Gastroesophageal sphincter (tissue), 4 donors: ENCODE results near the gene CASP8. TPM values are rescaled to one million over a fixed set of nuclear protein-coding genes. Genes with fewer than 3 reads are reported as not detected.

Experiments used
- ATAC-seq: fragments of 150-250 bp; one replicate; pipeline ENCODE4 v1.9.1; 2016; ENCODE audit warnings: mild to moderate bottlenecking, moderate library complexity
- H3K27ac ChIP-seq, 4 donors: fragments of 200-600 bp; sonication (generic) in 3 of 4; 1 replicate in 3 of 4; 2 replicates in 1 of 4; pipeline ENCODE4 v1.5.1; 2016 to 2019
- H3K27me3 ChIP-seq: fragments of 200-600 bp; sonication (generic); one replicate; pipeline ENCODE4 v1.5.1; 2019
- H3K36me3 ChIP-seq, 2 donors: fragments of 200-600 bp; sonication (generic); one replicate each; pipeline ENCODE4 v1.5.1; 2019; ENCODE audit warnings: control low read depth in 1 of 2
- H3K4me1 ChIP-seq, 3 donors: fragments of 200-600 bp; sonication (generic); 1 replicate in 2 of 3; 2 replicates in 1 of 3; pipeline ENCODE4 v1.5.1; 2016 to 2019; ENCODE audit warnings: control low read depth in 2 of 3
- H3K4me3 ChIP-seq, 2 donors: fragments of 200-600 bp; sonication (generic); one replicate each; pipeline ENCODE4 v1.5.1; 2019; ENCODE audit warnings: mild to moderate bottlenecking in 1 of 2, moderate library complexity in 1 of 2
- H3K9me3 ChIP-seq, 3 donors: fragments of 200-600 bp; sonication (generic); one replicate each; pipeline ENCODE4 v1.5.1; 2017 to 2019; ENCODE audit warnings: control low read depth in 2 of 3
- EP300 ChIP-seq: sonication (generic); formaldehyde crosslinking; IDR thresholded peaks from one replicate; pipeline ENCODE4 v1.6.1; 2017; ENCODE audit warnings: antibody characterized with exemption, mild to moderate bottlenecking
- POLR2A ChIP-seq, 2 donors: fragments of 450-650 bp; IDR thresholded peaks; one replicate each; pipeline ENCODE4 v1.6.1; 2017; ENCODE audit warnings: antibody characterized with exemption in 2 of 2, mild to moderate bottlenecking in 2 of 2, moderate library complexity in 1 of 2
- POLR2AphosphoS5 ChIP-seq: sonication (generic); formaldehyde crosslinking; IDR thresholded peaks from one replicate; pipeline ENCODE4 v1.6.1; 2017; ENCODE audit warnings: antibody characterized with exemption
- WGBS, 2 donors: methylation state at CpG; one replicate each; pipeline ENCODE4 v1.1.5; 2018; ENCODE audit warnings: low coverage in 1 of 2; 5-methylcytosine and 5-hydroxymethylcytosine counted together
- small RNA-seq, 4 donors: library from RNA; depleted of rRNA; stranded (forward); fragments of <200 nt; gene quantifications; one replicate each; pipeline ENCODE3, GENCODE V24; 2016
- total RNA-seq, 4 donors: library from RNA; depleted of rRNA; stranded (reverse); fragments of >200 nt; gene quantifications; one replicate each; pipeline ENCODE4 v1.1.0, GENCODE V29; 2016
- TF ChIP-seq, protein P1 (sequence below), 4 experiments: fragments of 200-600 bp in 2 of 4; fragments of 450-650 bp in 2 of 4; sonication (generic) in 1 of 4; IDR thresholded peaks; one replicate each; pipeline ENCODE4 v1.5.1; 2017 to 2019; ENCODE audit warnings: antibody characterized with exemption in 4 of 4, mild to moderate bottlenecking in 2 of 4, moderate library complexity in 2 of 4

Gene CASP8
- total RNA-seq, 4 donors from 2014 or later: 6.4 to 12.3 (median 10.0) TPM

DNA sequence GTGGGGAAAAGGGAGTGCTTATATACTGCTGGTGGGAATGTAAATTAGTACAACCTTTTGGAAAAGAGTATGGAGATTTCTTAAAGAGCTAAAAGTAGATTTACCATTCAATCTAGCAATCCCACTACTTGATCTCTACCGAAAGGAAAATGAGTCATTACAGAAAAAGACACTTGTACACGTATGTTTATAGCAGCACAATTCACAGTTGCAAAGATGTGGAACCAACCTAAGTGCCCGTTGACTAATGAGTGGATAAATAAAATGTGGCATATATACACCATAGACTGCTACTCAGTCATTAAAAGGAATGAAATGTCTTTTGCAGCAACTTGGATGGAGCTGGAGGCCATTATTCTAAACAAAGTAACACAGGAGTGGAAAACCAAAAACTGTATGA is 67.3 kb downstream of the CASP8 start:
- H3K4me1 ChIP-seq: no peaks in the 10 kb centered on the region
- H3K27me3 ChIP-seq: no peaks in the 10 kb centered on the region
- no peaks in the 10 kb centered on the region for H3K36me3 ChIP-seq
- no peak for ATAC-seq
- H3K27ac ChIP-seq: no peak overlapping the region
- TF ChIP-seq, protein P1, sequence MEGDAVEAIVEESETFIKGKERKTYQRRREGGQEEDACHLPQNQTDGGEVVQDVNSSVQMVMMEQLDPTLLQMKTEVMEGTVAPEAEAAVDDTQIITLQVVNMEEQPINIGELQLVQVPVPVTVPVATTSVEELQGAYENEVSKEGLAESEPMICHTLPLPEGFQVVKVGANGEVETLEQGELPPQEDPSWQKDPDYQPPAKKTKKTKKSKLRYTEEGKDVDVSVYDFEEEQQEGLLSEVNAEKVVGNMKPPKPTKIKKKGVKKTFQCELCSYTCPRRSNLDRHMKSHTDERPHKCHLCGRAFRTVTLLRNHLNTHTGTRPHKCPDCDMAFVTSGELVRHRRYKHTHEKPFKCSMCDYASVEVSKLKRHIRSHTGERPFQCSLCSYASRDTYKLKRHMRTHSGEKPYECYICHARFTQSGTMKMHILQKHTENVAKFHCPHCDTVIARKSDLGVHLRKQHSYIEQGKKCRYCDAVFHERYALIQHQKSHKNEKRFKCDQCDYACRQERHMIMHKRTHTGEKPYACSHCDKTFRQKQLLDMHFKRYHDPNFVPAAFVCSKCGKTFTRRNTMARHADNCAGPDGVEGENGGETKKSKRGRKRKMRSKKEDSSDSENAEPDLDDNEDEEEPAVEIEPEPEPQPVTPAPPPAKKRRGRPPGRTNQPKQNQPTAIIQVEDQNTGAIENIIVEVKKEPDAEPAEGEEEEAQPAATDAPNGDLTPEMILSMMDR (IDR thresholded peaks at IDR 0.05): no peak
- no peak for TF ChIP-seq POLR2AphosphoS5
- TF ChIP-seq POLR2A (IDR thresholded peaks at IDR 0.05): no peak
- no peak for TF ChIP-seq EP300
- H3K9me3 ChIP-seq: peaks cover 0 to 38% (median 2%) of the 10 kb centered on the region in 3 donors
- WGBS, 2 donors: 92 to 93% methylated on average over 3 of the region's 3 CpGs
- H3K4me3 ChIP-seq: no peak overlapping the region

DNA sequence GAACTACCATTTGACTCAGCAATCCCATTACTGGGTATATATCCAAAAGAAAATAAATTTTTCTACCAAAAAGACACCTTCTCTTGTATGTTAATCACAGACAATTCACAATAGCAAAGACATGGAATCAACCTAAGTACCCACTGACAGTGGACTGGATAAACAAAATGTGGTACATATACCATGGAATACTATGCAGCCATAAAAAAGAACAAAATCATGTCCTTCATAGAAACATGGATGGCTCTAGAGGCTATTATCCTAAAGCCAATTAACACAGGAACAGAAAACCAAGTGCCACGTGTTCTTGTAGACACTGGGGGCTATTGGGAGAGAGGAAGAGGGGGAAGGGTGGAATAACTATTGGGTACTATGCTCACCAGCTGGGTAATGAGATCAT is 69.1 kb downstream of the CASP8 start:
- Histone ChIP-seq H3K27me3 (no peaks in the 10 kb centered on the region), H3K36me3 (no peaks in the 10 kb centered on the region), H3K4me1 (no peaks in the 10 kb centered on the region), H3K9me3 (peaks cover 0 to 22% (median 0%) of the 10 kb centered on the region in 3 donors), H3K27ac (no peak overlapping the region), H3K4me3 (no peak overlapping the region)
- TF ChIP-seq EP300 (no peak), POLR2A (IDR thresholded peaks at IDR 0.05) (no peak), POLR2AphosphoS5 (no peak)
- TF ChIP-seq, protein P1 (IDR thresholded peaks at IDR 0.05): no peak
- no peak for ATAC-seq
- 0% methylated on average over 1 of the region's 1 CpG; no CpG with 5 or more reads in 1 of the 2 donors for WGBS, 2 donors

Small RNA genes lying within 50 kb of the gene (small RNA-seq; reads per million reads assigned to genes)
- gene MTND4LP13: 0 reads per million in 4 donors

Other genes starting within 250 kb of the CASP8 start
- 10 to 100 TPM; 10.6 to 19.9 (median 13.9) TPM for gene HYCC2, start 188.9 kb upstream of the CASP8 start, total RNA-seq
- gene NDUFB3, start 188.5 kb upstream of the CASP8 start, total RNA-seq: 10 to 100 TPM; 33.0 to 59.9 (median 46.6) TPM
- gene CFLAR, start 144.4 kb upstream of the CASP8 start, total RNA-seq: 100 to 1,000 TPM; 145 to 346 (median 176) TPM
- 1 to 10 TPM; 2.6 to 7.5 (median 6.3) TPM for gene CASP10, start 77.4 kb upstream of the CASP8 start, total RNA-seq
- gene FLACC1, start 96.8 kb downstream of the CASP8 start, total RNA-seq: 1 to 10 TPM; 1.1 to 3.8 (median 3.2) TPM
- gene TRAK2, start 190.9 kb downstream of the CASP8 start, total RNA-seq: 100 to 1,000 TPM in 2 of 4 donors, 10 to 100 TPM in 2; 64.8 to 129 (median 105) TPM
- 10 to 100 TPM in 3 of 4 donors, 1 to 10 TPM in 1; 9.3 to 34.9 (median 13.0) TPM for gene STRADB, start 191.2 kb downstream of the CASP8 start, total RNA-seq